ENCODE measurements around the gene CDHR5.

Gene CDHR5

DNA sequence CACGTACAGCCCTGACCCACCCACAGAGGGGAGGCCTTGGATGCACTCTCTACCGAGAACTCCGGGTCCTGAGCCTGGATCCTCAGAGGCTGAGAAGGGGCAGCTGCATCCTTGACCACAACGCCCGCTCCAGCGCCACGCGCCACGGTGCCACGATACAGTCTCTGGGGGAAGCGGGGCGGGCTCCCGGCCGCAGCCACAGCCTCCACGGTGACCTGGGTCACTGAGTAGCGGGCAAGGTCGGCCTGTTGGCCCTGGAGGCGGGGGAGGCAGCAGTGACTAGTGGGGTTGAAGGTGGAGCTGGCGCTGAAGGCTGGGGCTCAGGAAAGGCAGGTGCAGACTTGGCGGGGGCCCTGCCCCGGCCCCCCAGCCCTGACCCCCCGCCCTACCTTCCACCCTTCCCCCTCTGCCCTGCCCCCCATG is 5.1 kb downstream of the CDHR5 start:
- H2AK5ac ChIP-seq (ENCODE audit: low read depth, low read length): no peak overlapping the region
- no CpG with 5 or more reads among the region's 22 CpGs for WGBS, 2 donors (ENCODE audit: extremely low coverage in 2 of 2, insufficient read length in 2 of 2, insufficient replicate concordance in 1 of 2)
- H3K23ac ChIP-seq (ENCODE audit: low read depth, low read length, poor library complexity): no peak overlapping the region
- no peak overlapping the region for H2AFZ ChIP-seq (ENCODE audit: low read length)
- no peak overlapping the region for H2BK15ac ChIP-seq (ENCODE audit: low read length)
- H3K18ac ChIP-seq (ENCODE audit: low read length): no peak overlapping the region
- H3K4me1 ChIP-seq (ENCODE audit: control insufficient read depth in 2 of 2, insufficient read depth in 1 of 2, low read depth in 1 of 2, low read length in 2 of 2): peaks cover 3 to 7% of the 10 kb centered on the region in 2 donors
- DNase-seq (ENCODE audit: low spot score): no peak
- no peak overlapping the region for H2BK120ac ChIP-seq (ENCODE audit: low read depth, low read length)
- no peak overlapping the region for H4K91ac ChIP-seq (ENCODE audit: low read depth, low read length, poor library complexity)
- no peak overlapping the region for H3K14ac ChIP-seq (ENCODE audit: low read length)
- peaks cover 3% of the 10 kb centered on the region in 2 donors for H3K36me3 ChIP-seq (replicated peaks in 1 of 2; ENCODE audit: control insufficient read depth in 2 of 2, insufficient read depth in 2 of 2, low read length in 2 of 2)
- H3K79me1 ChIP-seq (ENCODE audit: low read depth, low read length): peaks cover 9% of the 10 kb centered on the region
- H3K9me3 ChIP-seq (replicated peaks in 1 of 2; ENCODE audit: control insufficient read depth in 2 of 2, insufficient read depth in 1 of 2, low read depth in 1 of 2, low read length in 2 of 2): no peaks in the 10 kb centered on the region
- no peak overlapping the region for H3K4me3 ChIP-seq (ENCODE audit: low read length in 2 of 2)
- peak overlapping the region; percentile 38 for H3K9ac ChIP-seq (ENCODE audit: low read depth, low read length, poor library complexity)
- no peaks in the 10 kb centered on the region for H3K27me3 ChIP-seq (ENCODE audit: control insufficient read depth in 3 of 3, insufficient read depth in 3 of 3, low read depth in 1 of 3, low read length in 3 of 3)
- H3K4ac ChIP-seq (ENCODE audit: low read length): no peak overlapping the region
- no peak overlapping the region for H4K8ac ChIP-seq (ENCODE audit: low read depth, low read length)
- no peak overlapping the region for H2BK12ac ChIP-seq (ENCODE audit: low read length)
- no peak overlapping the region for H3K4me2 ChIP-seq (ENCODE audit: insufficient read depth, low read length, poor library complexity, severe bottlenecking)
- no peak overlapping the region for H3K27ac ChIP-seq (replicated peaks; ENCODE audit: low read length)
- H2BK5ac ChIP-seq (ENCODE audit: low read length): no peak overlapping the region

GRCh38 chr11:618856-619627 is 5.7 kb downstream of the CDHR5 start:
- Histone ChIP-seq H3K9ac (ENCODE audit: low read depth, low read length, poor library complexity) (peak overlapping the region; percentile 38), H3K4me1 (ENCODE audit: control insufficient read depth in 2 of 2, insufficient read depth in 1 of 2, low read depth in 1 of 2, low read length in 2 of 2) (peaks cover 3 to 7% of the 10 kb centered on the region in 2 donors), H3K18ac (ENCODE audit: low read length) (no peak overlapping the region), H4K91ac (ENCODE audit: low read depth, low read length, poor library complexity) (no peak overlapping the region), H3K36me3 (replicated peaks in 1 of 2; ENCODE audit: control insufficient read depth in 2 of 2, insufficient read depth in 2 of 2, low read length in 2 of 2) (peaks cover 3 to 6% of the 10 kb centered on the region in 2 donors), H2BK5ac (ENCODE audit: low read length) (no peak overlapping the region), H2BK15ac (ENCODE audit: low read length) (no peak overlapping the region), H2AFZ (ENCODE audit: low read length) (no peak overlapping the region), H3K79me1 (ENCODE audit: low read depth, low read length) (peaks cover 10% of the 10 kb centered on the region), H4K8ac (ENCODE audit: low read depth, low read length) (no peak overlapping the region), H3K4ac (ENCODE audit: low read length) (no peak overlapping the region), H2BK120ac (ENCODE audit: low read depth, low read length) (no peak overlapping the region), H3K4me2 (ENCODE audit: insufficient read depth, low read length, poor library complexity, severe bottlenecking) (no peak overlapping the region), H3K27me3 (ENCODE audit: control insufficient read depth in 3 of 3, insufficient read depth in 3 of 3, low read depth in 1 of 3, low read length in 3 of 3) (no peaks in the 10 kb centered on the region), H3K27ac (replicated peaks; ENCODE audit: low read length) (no peak overlapping the region), H2AK5ac (ENCODE audit: low read depth, low read length) (peak overlapping the region; percentile 14), H3K4me3 (ENCODE audit: low read length in 2 of 2) (no peak overlapping the region), H3K23ac (ENCODE audit: low read depth, low read length, poor library complexity) (no peak overlapping the region), H2BK12ac (ENCODE audit: low read length) (no peak overlapping the region), H3K9me3 (replicated peaks in 1 of 2; ENCODE audit: control insufficient read depth in 2 of 2, insufficient read depth in 1 of 2, low read depth in 1 of 2, low read length in 2 of 2) (no peaks in the 10 kb centered on the region), H3K14ac (ENCODE audit: low read length) (no peak overlapping the region)
- no CpG with 5 or more reads among the region's 24 CpGs for WGBS, 2 donors (ENCODE audit: extremely low coverage in 2 of 2, insufficient read length in 2 of 2, insufficient replicate concordance in 1 of 2)
- no peak for DNase-seq (ENCODE audit: low spot score)

- Histone ChIP-seq H3K27me3 (ENCODE audit: control insufficient read depth in 3 of 3, insufficient read depth in 3 of 3, low read depth in 1 of 3, low read length in 3 of 3) (no peaks in the 10 kb centered on the region), H3K4me2 (ENCODE audit: insufficient read depth, low read length, poor library complexity, severe bottlenecking) (peak overlapping the region; percentile 11), H3K4me3 (ENCODE audit: low read length in 2 of 2) (no peak overlapping the region), H3K14ac (ENCODE audit: low read length) (no peak overlapping the region), H2AFZ (ENCODE audit: low read length) (no peak overlapping the region), H2BK5ac (ENCODE audit: low read length) (peak overlapping the region; percentile 53), H4K91ac (ENCODE audit: low read depth, low read length, poor library complexity) (no peak overlapping the region), H2BK120ac (ENCODE audit: low read depth, low read length) (no peak overlapping the region), H3K4ac (ENCODE audit: low read length) (peak overlapping the region; percentile 53), H3K36me3 (replicated peaks in 1 of 2; ENCODE audit: control insufficient read depth in 2 of 2, insufficient read depth in 2 of 2, low read length in 2 of 2) (peaks cover 5 to 13% of the 10 kb centered on the region in 2 donors), H3K27ac (replicated peaks; ENCODE audit: low read length) (no peak overlapping the region), H2BK12ac (ENCODE audit: low read length) (no peak overlapping the region), H3K4me1 (ENCODE audit: control insufficient read depth in 2 of 2, insufficient read depth in 1 of 2, low read depth in 1 of 2, low read length in 2 of 2) (peaks cover 3 to 7% of the 10 kb centered on the region in 2 donors), H3K9ac (ENCODE audit: low read depth, low read length, poor library complexity) (no peak overlapping the region), H2AK5ac (ENCODE audit: low read depth, low read length) (peak overlapping the region; percentile 56), H3K23ac (ENCODE audit: low read depth, low read length, poor library complexity) (no peak overlapping the region), H2BK15ac (ENCODE audit: low read length) (no peak overlapping the region), H3K79me1 (ENCODE audit: low read depth, low read length) (peaks cover 15% of the 10 kb centered on the region), H3K9me3 (replicated peaks in 1 of 2; ENCODE audit: control insufficient read depth in 2 of 2, insufficient read depth in 1 of 2, low read depth in 1 of 2, low read length in 2 of 2) (no peaks in the 10 kb centered on the region), H4K8ac (ENCODE audit: low read depth, low read length) (no peak overlapping the region), H3K18ac (ENCODE audit: low read length) (no peak overlapping the region)
- DNase-seq (ENCODE audit: low spot score): no peak
- no CpG with 5 or more reads among the region's 25 CpGs for WGBS, 2 donors (ENCODE audit: extremely low coverage in 2 of 2, insufficient read length in 2 of 2, insufficient replicate concordance in 1 of 2)
Measured at GRCh38 chr11:617912-618682, 6.7 kb downstream of the CDHR5 start.

Measured in neuronal stem cell (in vitro differentiated cells).